Body of pancreas (tissue), 4 donors: Measurements from ENCODE around the gene ELOVL6. TPM values are rescaled to one million over a fixed set of nuclear protein-coding genes. Genes with fewer than 3 reads are reported as not detected.

Experiments used
- ATAC-seq: fragments of 150-250 bp; one replicate; pipeline ENCODE4 v1.9.1; 2016
- DNase-seq, 4 donors: peaks; one replicate each; pipeline ENCODE4 v3.0.0-alpha.2; 2019
- H3K27ac ChIP-seq, 4 donors: fragments of 200-600 bp; sonication (generic); 1 replicate in 3 of 4; 2 replicates in 1 of 4; pipeline versions ENCODE4 v1.5.1 to v1.6.1; 2016 to 2019; ENCODE audit warnings: mild to moderate bottlenecking in 1 of 4, mixed read lengths in 1 of 4, moderate library complexity in 1 of 4
- H3K27me3 ChIP-seq, 2 donors: fragments of 200-600 bp; sonication (generic); one replicate each; pipeline ENCODE4 v1.6.0; 2016; ENCODE audit warnings: mild to moderate bottlenecking in 1 of 2
- H3K36me3 ChIP-seq, 2 donors: fragments of 200-600 bp; sonication (generic); replicated peaks in 1 of 2; 2 replicates each; pipeline ENCODE4 v1.5.1; 2016; ENCODE audit warnings: low read depth in 2 of 2; ENCODE audit not compliant: insufficient read depth in 1 of 2
- H3K4me1 ChIP-seq: fragments of 200-600 bp; sonication (generic); one replicate; pipeline ENCODE4 v1.6.0; 2016
- H3K4me3 ChIP-seq, 2 donors: fragments of 200-600 bp; sonication (generic); 1 replicate in 1 of 2; 2 replicates in 1 of 2; pipeline ENCODE4 v1.5.1; 2016 to 2019
- H3K9me3 ChIP-seq, 3 donors: fragments of 200-600 bp; sonication (generic); 1 replicate in 2 of 3; 2 replicates in 1 of 3; pipeline ENCODE4 v1.5.1; 2016
- POLR2A ChIP-seq, 3 donors: fragments of 450-650 bp; IDR thresholded peaks; one replicate each; pipeline ENCODE4 v1.6.1; 2016; ENCODE audit warnings: antibody characterized with exemption in 3 of 3, mild to moderate bottlenecking in 2 of 3
- WGBS, 2 donors: methylation state at CpG; one replicate each; pipeline ENCODE4 v1.1.5; 2017; 5-methylcytosine and 5-hydroxymethylcytosine counted together
- intact Hi-C: fragments of 100-400 bp; cut with DNase I; formaldehyde crosslinking; loops from one replicate; pipeline ENCODE4 v1.15.1; 2023
- total RNA-seq, 2 donors: library from RNA; depleted of rRNA; stranded (reverse); fragments of >200 nt; gene quantifications; one replicate each; pipeline ENCODE4 v1.1.0, GENCODE V29; 2016
- TF ChIP-seq, protein P1 (sequence below), 7 experiments: fragments of 450-650 bp in 4 of 7; fragments of 200-600 bp in 3 of 7; sonication (generic) in 3 of 7; IDR thresholded peaks; one replicate each; pipeline ENCODE4 v1.5.1; 2016 to 2019; ENCODE audit warnings: antibody characterized with exemption in 7 of 7

Gene ELOVL6
- total RNA-seq, 2 donors from 2014 or later: 0.78 to 0.99 TPM

DNA sequence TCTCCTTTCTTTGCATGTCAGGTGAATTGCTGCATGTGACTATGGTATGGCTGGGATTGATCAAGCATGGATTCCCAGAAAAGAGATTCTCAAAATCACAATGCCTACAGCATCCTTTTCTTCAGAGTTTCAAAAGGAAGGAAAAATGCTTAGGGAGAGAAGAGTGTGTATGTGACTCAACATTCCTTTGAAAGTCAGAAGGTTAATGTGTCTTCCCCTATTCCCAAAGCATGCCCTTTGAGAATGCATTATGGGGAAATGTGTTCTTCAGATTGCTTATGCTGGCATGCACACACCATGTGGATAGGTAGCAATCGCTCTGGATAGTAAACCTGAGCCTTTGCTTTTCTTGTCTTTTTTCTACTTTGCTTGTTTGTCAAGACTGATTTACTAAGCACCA lies 78.5 kb downstream of the ELOVL6 start:
- Histone ChIP-seq H3K36me3 (no peaks in the 10 kb centered on the region), H3K4me1 (no peaks in the 10 kb centered on the region), H3K9me3 (no peaks in the 10 kb centered on the region), H3K4me3 (no peak overlapping the region), H3K27ac (no peak overlapping the region), H3K27me3 (no peaks in the 10 kb centered on the region)
- TF ChIP-seq POLR2A (IDR thresholded peaks at IDR 0.05): no peak
- TF ChIP-seq, protein P1, sequence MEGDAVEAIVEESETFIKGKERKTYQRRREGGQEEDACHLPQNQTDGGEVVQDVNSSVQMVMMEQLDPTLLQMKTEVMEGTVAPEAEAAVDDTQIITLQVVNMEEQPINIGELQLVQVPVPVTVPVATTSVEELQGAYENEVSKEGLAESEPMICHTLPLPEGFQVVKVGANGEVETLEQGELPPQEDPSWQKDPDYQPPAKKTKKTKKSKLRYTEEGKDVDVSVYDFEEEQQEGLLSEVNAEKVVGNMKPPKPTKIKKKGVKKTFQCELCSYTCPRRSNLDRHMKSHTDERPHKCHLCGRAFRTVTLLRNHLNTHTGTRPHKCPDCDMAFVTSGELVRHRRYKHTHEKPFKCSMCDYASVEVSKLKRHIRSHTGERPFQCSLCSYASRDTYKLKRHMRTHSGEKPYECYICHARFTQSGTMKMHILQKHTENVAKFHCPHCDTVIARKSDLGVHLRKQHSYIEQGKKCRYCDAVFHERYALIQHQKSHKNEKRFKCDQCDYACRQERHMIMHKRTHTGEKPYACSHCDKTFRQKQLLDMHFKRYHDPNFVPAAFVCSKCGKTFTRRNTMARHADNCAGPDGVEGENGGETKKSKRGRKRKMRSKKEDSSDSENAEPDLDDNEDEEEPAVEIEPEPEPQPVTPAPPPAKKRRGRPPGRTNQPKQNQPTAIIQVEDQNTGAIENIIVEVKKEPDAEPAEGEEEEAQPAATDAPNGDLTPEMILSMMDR (IDR thresholded peaks at IDR 0.05): no peak
- intact Hi-C loops: no loop called here
- DNase-seq: no peak
- 77 to 78% methylated on average over 1 of the region's 1 CpG for WGBS, 2 donors
- no peak for ATAC-seq

- H3K9me3 ChIP-seq: no peaks in the 10 kb centered on the region
- intact Hi-C loops: no loop called here
- no peaks in the 10 kb centered on the region for H3K27me3 ChIP-seq
- H3K4me3 ChIP-seq: no peak overlapping the region
- 68 to 70% methylated on average over 3 of the region's 3 CpGs for WGBS, 2 donors
- no peaks in the 10 kb centered on the region for H3K36me3 ChIP-seq
- no peak overlapping the region for H3K27ac ChIP-seq
- H3K4me1 ChIP-seq: no peaks in the 10 kb centered on the region
- no peak for DNase-seq
- no peak for ATAC-seq
- TF ChIP-seq, protein P1 (IDR thresholded peaks at IDR 0.05): no peak
- TF ChIP-seq POLR2A (IDR thresholded peaks at IDR 0.05): no peak
These were observed 79.1 kb downstream of the ELOVL6 start for GRCh38 chr4:110119337-110119736.

DNA sequence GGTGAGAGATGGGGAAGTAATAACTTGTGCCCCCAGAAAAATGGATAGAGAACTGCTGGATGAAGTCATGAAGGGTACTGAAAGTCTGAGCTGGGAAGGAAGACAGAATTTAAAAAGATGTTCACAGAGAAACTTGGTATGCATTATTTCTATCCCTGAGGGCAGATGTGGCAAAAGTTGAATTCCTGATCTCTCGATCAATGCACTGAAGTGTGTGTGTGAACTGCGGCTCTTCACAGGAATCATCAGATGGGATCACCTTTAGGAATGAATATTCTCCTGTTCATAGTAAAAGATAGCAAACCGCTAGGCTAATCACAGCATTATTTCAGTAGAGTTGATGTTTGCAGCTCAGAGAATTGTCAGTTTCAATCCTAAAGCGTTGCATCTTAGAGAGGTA lies 86.4 kb downstream of the ELOVL6 start:
- no peaks in the 10 kb centered on the region for H3K36me3 ChIP-seq
- H3K27ac ChIP-seq: no peak overlapping the region
- intact Hi-C loops: no loop called here
- H3K9me3 ChIP-seq: no peaks in the 10 kb centered on the region
- 90 to 96% methylated on average over 4 of the region's 4 CpGs for WGBS, 2 donors
- DNase-seq (no peak), ATAC-seq (no peak)
- no peaks in the 10 kb centered on the region for H3K4me1 ChIP-seq
- H3K27me3 ChIP-seq: no peaks in the 10 kb centered on the region
- H3K4me3 ChIP-seq: no peak overlapping the region
- TF ChIP-seq, protein P1 (IDR thresholded peaks at IDR 0.05): no peak
- no peak for TF ChIP-seq POLR2A (IDR thresholded peaks at IDR 0.05)

DNA sequence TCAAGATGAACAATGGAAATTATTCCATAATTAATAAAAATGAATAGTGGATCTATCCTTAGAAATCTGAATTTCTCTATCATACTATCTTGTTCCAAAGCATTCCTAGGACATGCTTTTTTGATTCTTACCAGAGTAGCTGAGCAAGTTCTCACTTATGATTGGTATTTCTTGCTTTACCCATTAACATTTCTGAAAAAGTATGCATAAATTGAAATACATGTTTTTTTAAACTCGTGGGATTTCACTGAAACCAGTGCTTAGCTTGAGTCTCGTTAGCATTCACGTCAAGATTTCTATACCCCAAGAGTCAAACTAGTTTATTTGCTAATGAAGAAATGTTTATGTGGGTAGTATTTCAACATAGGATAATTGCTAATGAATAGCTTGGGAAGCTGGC lies 89.0 kb downstream of the ELOVL6 start:
- no peaks in the 10 kb centered on the region for H3K4me1 ChIP-seq
- H3K36me3 ChIP-seq: no peaks in the 10 kb centered on the region
- 86 to 94% methylated on average over 3 of the region's 3 CpGs for WGBS, 2 donors
- no peaks in the 10 kb centered on the region for H3K9me3 ChIP-seq
- no peaks in the 10 kb centered on the region for H3K27me3 ChIP-seq
- TF ChIP-seq, protein P1 (IDR thresholded peaks at IDR 0.05): no peak
- TF ChIP-seq POLR2A (IDR thresholded peaks at IDR 0.05): no peak
- H3K27ac ChIP-seq: no peak overlapping the region
- intact Hi-C loops: no loop called here
- no peak for ATAC-seq
- no peak for DNase-seq
- no peak overlapping the region for H3K4me3 ChIP-seq

DNA sequence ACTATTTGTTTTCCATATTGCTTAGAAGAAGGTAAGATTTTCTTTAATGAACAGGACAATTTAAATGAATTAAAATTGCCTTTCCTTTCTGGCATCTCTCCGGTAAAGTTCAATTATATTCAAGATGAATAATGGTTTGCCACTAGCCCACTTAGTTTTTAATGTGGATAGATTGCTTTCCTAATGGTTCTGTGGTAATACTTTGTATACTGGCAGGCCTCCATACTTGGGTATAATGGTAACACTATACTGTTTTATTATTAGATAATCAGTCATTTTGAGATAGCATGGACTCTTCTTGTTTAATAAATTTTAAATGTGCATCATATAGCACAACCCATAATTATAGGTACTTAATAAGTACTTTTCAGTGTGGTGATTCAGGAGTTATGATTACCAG lies 89.5 kb downstream of the ELOVL6 start:
- Histone ChIP-seq H3K36me3 (no peaks in the 10 kb centered on the region), H3K27me3 (no peaks in the 10 kb centered on the region), H3K4me3 (no peak overlapping the region), H3K27ac (no peak overlapping the region), H3K4me1 (no peaks in the 10 kb centered on the region), H3K9me3 (no peaks in the 10 kb centered on the region)
- DNase-seq: no peak
- TF ChIP-seq POLR2A (IDR thresholded peaks at IDR 0.05): no peak
- TF ChIP-seq, protein P1 (IDR thresholded peaks at IDR 0.05): no peak
- ATAC-seq: no peak
- intact Hi-C loops: no loop called here
- 81 to 86% methylated on average over 1 of the region's 1 CpG for WGBS, 2 donors
